Stimulated activated CD4-positive, alpha-beta T cell treated with anti-CD3 and anti-CD28 coated beads, Interleukin-12 subunit alpha, Interleukin-12 subunit beta, amount 100 ng/mL, for 24 hours (primary cell): Measurements from ENCODE around the gene EFNA1.

Source experiments
- DNase-seq, 2 experiments: peaks; one replicate each; pipeline ENCODE4 v3.0.0-alpha.2; 2020; ENCODE audit warnings: low read depth in 2 of 2

EFNA1 gene

GRCh38 chr1:155174324-155175280 is 46.9 kb downstream of the EFNA1 start:
- DNase-seq, result peak in 1 of 2 experiments; percentile 35

GRCh38 chr1:155175281-155175926 is 47.7 kb downstream of the EFNA1 start:
- no peak for DNase-seq

DNA sequence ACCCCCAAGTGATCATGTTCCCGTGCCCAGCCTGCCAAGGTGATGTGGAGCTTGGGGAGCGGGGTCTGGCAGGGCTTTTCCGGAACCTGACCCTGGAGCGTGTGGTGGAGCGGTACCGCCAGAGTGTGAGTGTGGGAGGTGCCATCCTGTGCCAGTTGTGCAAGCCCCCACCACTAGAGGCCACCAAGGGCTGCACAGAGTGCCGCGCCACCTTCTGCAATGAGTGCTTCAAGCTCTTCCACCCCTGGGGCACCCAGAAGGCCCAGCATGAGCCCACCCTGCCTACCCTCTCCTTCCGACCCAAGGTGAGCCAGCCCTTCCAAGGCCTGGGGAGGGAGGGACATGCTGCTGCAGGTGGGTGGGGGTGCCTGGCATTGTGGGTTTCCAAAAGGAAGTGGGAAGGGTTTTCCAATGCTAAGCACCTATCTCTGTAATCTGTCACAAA is 48.3 kb downstream of the EFNA1 start:
- no peak for DNase-seq

- DNase-seq, result peak; percentile 73 to 89
Measured at GRCh38 chr1:155176544-155177071, 48.9 kb downstream of the EFNA1 start.

DNA sequence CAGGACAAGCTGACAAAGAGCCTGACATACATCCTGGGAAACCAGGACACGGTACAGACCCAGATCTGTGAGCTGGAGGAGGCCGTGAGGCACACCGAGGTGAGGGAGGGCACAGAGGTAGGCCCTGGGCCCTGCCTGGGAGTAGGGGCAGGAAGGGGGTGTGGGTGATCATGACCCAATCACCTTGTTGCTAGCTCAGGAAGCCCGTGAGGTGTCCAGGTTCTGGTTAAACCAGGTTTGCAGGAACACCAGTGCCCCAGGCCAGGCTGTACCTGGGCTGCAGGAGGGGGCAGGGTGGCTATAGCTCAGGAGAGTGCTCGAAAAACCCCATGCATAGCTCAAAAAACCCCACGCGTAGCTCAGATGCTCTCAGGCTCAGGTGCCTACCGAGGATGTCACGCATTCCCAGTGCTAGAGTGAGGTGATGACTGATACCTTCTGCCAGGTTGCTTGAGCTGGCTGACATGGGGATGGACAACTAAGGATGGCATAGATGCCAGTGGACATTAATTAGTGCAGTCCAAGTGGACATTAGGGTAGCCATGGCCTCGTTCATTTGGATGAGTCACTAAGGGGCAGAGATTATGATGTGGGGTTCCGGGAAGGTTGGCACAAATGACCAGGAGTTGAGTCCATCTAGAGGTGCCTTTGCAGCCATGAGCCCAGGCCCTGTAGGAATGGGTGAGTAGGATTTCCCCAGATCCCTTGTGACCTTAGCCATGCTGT is 49.7 kb downstream of the EFNA1 start:
- no peak for DNase-seq

DNA sequence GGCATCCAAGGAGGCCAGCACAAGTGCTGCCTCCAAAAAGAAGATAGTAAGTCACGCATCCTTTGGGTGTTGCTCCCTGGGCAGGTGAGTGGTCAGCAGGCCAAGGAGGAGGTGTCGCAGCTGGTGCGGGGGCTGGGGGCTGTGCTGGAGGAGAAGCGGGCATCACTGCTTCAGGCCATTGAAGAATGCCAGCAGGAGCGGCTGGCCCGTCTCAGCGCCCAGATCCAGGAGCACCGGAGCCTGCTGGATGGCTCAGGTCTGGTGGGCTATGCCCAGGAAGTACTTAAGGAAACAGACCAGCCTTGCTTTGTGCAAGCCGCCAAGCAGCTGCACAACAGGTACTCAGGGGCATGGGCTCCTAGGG is 50.2 kb downstream of the EFNA1 start:
- DNase-seq, result no peak

DNA sequence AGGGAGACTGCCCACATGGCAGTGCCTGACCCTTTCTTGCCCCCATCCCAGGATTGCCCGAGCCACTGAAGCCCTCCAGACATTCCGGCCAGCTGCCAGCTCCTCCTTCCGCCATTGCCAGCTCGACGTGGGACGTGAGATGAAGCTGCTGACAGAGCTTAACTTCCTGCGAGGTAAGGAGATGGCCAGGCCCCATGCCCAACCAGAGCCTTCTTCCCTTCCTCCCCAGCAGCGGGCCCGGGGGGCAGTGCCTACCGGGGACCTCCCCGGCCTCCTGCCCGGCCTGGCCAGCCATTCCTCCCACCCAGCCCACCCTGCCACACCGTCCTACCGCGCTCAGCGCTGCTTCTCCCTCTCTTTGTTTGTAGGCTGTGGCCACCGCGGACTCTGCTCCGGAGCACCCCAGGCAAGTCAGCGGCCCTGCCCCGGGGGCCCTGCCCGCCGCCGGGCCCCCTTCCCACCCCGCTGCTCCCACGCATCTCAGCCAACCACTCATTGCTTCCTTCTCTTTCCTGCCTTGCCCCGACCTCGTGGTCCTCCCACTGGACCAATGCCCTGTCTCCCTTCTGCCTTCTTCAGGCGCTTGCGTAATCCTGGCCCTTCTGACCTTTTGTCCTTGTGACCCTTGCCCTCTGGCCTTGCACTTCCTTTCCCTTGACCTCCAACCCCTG is 50.9 kb downstream of the EFNA1 start:
- no peak for DNase-seq

DNA sequence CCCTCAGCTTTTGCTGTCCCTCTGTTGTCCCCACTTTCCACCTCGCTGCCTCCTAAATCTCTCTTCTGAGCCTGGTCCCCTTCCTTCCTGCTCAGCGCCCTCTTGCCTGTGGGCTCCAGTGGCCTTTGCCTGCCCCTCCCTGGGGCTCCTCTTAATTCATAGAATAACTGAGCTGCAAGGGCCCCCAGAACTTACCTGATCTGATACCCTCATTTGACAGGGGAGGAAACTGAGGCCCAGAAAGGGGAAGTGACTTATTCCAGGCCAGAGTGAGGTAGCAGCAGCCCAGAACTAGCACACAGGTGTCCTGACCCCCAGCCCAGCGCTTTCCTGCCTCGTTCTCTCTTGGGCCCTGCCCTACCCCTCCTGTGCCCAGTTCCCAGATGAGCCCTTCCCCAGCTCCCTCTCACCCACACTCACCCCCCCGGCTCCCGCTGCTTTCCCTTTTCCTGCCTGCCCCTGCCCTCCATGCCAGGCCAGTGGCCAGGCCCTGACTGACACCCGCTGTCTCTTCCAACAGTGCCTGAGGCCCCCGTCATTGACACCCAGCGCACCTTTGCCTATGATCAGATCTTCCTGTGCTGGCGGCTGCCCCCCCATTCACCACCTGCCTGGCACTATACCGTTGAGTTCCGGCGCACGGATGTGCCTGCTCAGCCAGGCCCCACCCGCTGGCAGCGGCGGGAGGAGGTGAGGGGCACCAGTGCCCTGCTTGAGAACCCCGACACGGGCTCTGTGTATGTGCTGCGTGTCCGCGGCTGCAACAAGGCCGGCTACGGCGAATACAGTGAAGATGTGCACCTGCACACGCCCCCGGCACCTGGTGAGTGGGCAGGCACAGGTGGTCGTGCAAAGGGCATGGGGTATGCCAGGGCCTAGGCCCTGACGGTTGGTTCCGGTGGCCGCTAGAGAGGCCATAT is 51.7 kb downstream of the EFNA1 start:
- DNase-seq, result no peak

- DNase-seq, result no peak
Measured at GRCh38 chr1:155181371-155182051, 53.8 kb downstream of the EFNA1 start.

GRCh38 chr1:155182052-155182550 is 54.4 kb downstream of the EFNA1 start:
- no peak for DNase-seq

DNA sequence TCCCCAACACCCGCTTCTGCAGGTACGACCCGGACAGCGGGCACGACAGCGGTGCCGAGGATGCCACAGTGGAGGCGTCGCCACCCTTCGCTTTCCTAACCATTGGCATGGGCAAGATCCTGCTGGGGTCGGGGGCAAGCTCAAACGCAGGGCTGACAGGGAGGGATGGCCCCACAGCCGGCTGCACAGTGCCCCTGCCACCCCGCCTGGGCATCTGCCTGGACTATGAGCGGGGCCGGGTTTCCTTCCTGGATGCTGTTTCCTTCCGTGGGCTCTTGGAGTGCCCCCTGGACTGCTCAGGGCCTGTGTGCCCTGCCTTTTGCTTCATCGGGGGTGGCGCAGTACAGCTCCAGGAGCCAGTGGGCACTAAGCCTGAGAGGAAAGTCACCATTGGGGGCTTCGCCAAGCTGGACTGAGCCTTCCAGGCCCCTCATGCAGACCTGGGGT is 56.1 kb downstream of the EFNA1 start:
- DNase-seq, result no peak

DNA sequence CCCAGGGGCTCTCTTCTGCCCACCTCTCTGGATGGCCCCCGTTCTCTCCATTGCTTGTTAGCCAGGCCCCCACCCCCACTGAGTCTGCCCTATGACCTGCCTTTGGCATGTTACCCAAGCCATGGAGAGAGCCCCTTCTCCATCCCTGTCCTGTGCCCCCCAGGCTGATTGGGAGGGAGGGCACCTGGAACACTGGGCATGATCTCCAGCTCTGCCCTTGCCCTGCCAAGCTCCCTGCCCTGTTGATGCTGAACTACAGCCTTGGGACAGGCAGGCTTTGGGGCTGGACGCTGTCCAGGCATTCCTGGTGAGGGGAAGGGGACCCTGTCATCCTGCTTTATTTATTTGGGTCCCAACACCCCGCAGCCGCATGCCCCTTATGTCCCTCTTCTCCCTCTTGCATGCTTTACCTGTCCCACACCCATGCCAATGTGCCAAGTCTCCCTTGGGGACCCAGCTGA is 56.7 kb downstream of the EFNA1 start:
- DNase-seq, result no peak
